ENCODE data around the gene CCNL2. TPM values are rescaled to one million over a fixed set of nuclear protein-coding genes. Genes with fewer than 3 reads are reported as not detected.
"Not testable (repeated sequence)": the region's sequence is repeated elsewhere in the genome, so short reads cannot be mapped to it uniquely, and the experiment has no call there.

The CCNL2 gene
- total RNA-seq, 1 experiment from 2014 or later: 142 TPM

- Mint-ChIP-seq H3K27me3 (ENCODE audit: low read depth) (peaks cover 10% of the 10 kb centered on the region; the same call in 1 of the 2 replicates), H3K9me3 (no peaks in the 10 kb centered on the region), H3K27ac (no peak overlapping the region), H3K4me1 (peaks cover 3% of the 10 kb centered on the region; the same call in 1 of the 2 replicates), H3K4me3 (no peak overlapping the region), H3K36me3 (peaks cover 8% of the 10 kb centered on the region; the same call in 1 of the 2 replicates)
- ChIA-PET POLR2A (interaction anchor here (0.6 to 1.4 kb wide), 4 partner anchors 14 to 20 kb away, joined by 3 to 4 read pairs (median 4); no protein-coding TSS in a partner anchor), CTCF (interaction anchor here (0.5 to 2.2 kb wide), 16 partner anchors 9 to 168 kb away, joined by 3 to 12 read pairs (median 4); partner anchors contain the start of genes CCNL2 and MXRA8)
- no peak for TF ChIP-seq ZNF416 (CRISPR knock-in tag; IDR thresholded peaks at IDR 0.05)
- TF ChIP-seq CREM (CRISPR knock-in tag; IDR thresholded peaks at IDR 0.05): no peak
- no peak for TF ChIP-seq ERG (CRISPR knock-in tag; IDR thresholded peaks at IDR 0.05)
- TF ChIP-seq MYBL2 (CRISPR knock-in tag; IDR thresholded peaks at IDR 0.05): no peak
- TF ChIP-seq GABPB1 (CRISPR knock-in tag; IDR thresholded peaks at IDR 0.05): no peak
- TF ChIP-seq TEAD4 (CRISPR knock-in tag; IDR thresholded peaks at IDR 0.05): no peak
- TF ChIP-seq ZNF532 (CRISPR knock-in tag; IDR thresholded peaks at IDR 0.05; ENCODE audit: borderline replicate concordance): no peak
- TF ChIP-seq, protein P1, sequence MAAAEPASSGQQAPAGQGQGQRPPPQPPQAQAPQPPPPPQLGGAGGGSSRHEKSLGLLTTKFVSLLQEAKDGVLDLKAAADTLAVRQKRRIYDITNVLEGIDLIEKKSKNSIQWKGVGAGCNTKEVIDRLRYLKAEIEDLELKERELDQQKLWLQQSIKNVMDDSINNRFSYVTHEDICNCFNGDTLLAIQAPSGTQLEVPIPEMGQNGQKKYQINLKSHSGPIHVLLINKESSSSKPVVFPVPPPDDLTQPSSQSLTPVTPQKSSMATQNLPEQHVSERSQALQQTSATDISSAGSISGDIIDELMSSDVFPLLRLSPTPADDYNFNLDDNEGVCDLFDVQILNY (CRISPR knock-in tag; IDR thresholded peaks at IDR 0.05): no peak
- no peak for TF ChIP-seq E2F1 (CRISPR knock-in tag; IDR thresholded peaks at IDR 0.05)
- TF ChIP-seq NFATC4 (CRISPR knock-in tag; IDR thresholded peaks at IDR 0.05): no peak
- no peak for TF ChIP-seq GTF2I (CRISPR knock-in tag; conservative IDR thresholded peaks at IDR 0.05)
- DNase-seq (ENCODE audit: low spot score) (no peak), ATAC-seq (no peak)
These were observed 27.8 kb downstream of the CCNL2 start for GRCh38 chr1:1371364-1371745.

DNA sequence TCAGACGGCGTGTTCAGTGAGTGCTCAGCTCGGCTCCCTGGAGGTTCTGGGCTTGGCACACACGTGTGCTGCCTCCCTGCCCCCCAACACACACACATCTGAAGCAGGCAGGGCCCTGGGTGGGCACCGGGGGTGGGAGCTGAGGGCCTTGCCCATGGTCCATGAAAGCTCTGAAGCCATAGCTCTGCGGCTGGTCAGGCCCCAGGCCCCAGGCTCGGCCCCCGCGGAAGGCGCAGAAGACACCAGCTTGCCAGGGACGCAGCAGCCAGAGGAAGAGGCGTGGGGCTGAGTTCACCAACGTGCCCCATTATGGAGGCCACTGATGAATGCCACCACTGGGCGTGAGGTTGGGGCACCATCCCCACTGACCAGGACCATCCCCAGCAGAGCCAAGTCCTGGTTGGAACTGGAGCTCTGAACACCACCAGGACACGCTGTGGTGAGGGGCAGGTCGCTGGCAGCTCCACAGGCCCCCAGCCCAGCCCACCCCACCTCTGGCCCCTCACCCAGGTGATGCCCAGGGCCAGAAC lies 28.3 kb downstream of the CCNL2 start:
- Mint-ChIP-seq H3K27me3 (ENCODE audit: low read depth) (peaks cover 10% of the 10 kb centered on the region; the same call in 1 of the 2 replicates), H3K36me3 (peaks cover 8% of the 10 kb centered on the region; the same call in 1 of the 2 replicates), H3K4me3 (no peak overlapping the region), H3K4me1 (peaks cover 3% of the 10 kb centered on the region; the same call in 1 of the 2 replicates), H3K27ac (no peak overlapping the region), H3K9me3 (no peaks in the 10 kb centered on the region)
- ChIA-PET CTCF (interaction anchor here (1.1 to 2.2 kb wide), 7 partner anchors 12 to 79 kb away, joined by 3 to 8 read pairs (median 4); partner anchors contain the start of gene MXRA8), POLR2A (interaction anchor here (1.4 kb wide), 1 partner anchor 13 kb away, joined by 4 read pairs; no protein-coding TSS in a partner anchor)
- DNase-seq (ENCODE audit: low spot score) (no peak), ATAC-seq (no peak)
- no peak for TF ChIP-seq MXD4 (CRISPR knock-in tag; IDR thresholded peaks at IDR 0.05; ENCODE audit: borderline replicate concordance)
- TF ChIP-seq NR1H2 (CRISPR knock-in tag; IDR thresholded peaks at IDR 0.05): no peak

- H3K27ac Mint-ChIP-seq; H3K36me3 Mint-ChIP-seq; H3K9me3 Mint-ChIP-seq; DNase-seq (ENCODE audit: low spot score); POLR2A ChIA-PET; ATAC-seq; H3K4me1 Mint-ChIP-seq; H3K4me3 Mint-ChIP-seq: not testable (repeated sequence)
- H3K27me3 Mint-ChIP-seq (ENCODE audit: low read depth): peaks cover 12% of the 10 kb centered on the region
- CTCF ChIA-PET: interaction anchor here (0.6 to 2.2 kb wide), 5 partner anchors 11 to 55 kb away, joined by 3 to 8 read pairs (median 4); partner anchors contain the start of gene MXRA8
These were observed 29.0 kb downstream of the CCNL2 start for GRCh38 chr1:1370094-1370493.

All from WTC11 (cell line).